Measurements from ENCODE around the gene LRRC4C. TPM values are rescaled to one million over a fixed set of nuclear protein-coding genes. Genes with fewer than 3 reads are reported as not detected.
A peak's percentile ranks its signal among the peaks of the same experiment; 100 is the strongest.

LRRC4C gene
- total and polyA plus RNA-seq, 11 donors, result 0.08 to 1.2 (median 0.48) TPM; not detected in 1

- H3K27ac ChIP-seq, result no peak overlapping the region
- ATAC-seq, result peak; percentile 64 to 79 (median 71)
- H3K9me3 ChIP-seq, result no peaks in the 10 kb centered on the region
- H3K36me3 ChIP-seq, result no peaks in the 10 kb centered on the region
- H3K4me3 ChIP-seq, result no peak overlapping the region
- TF ChIP-seq CTCF (IDR thresholded peaks at IDR 0.05) (peak in 7 of 12 donors; percentile 8 to 40 (median 28)), POLR2A (IDR thresholded peaks at IDR 0.05) (no peak)
- H3K4me1 ChIP-seq, result no peaks in the 10 kb centered on the region
- no peaks in the 10 kb centered on the region for H3K27me3 ChIP-seq
- peak in 4 of 5 donors; percentile 7 to 43 (median 24) for DNase-seq
- intact Hi-C loops (cut with DNase I), result loop anchor here in 7 of 10 donors (5.0 to 10.0 kb wide), 5 partner anchors 59 to 191 kb away; no protein-coding TSS in a partner anchor
- WGBS, 4 donors, result 79 to 87% (median 83%) methylated on average over 10 of the region's 10 CpGs
Observed at GRCh38 chr11:41245704-41246398, 213.6 kb downstream of the LRRC4C start.

GRCh38 chr11:41245184-41245583, 214.3 kb downstream of the LRRC4C start:
- Histone ChIP-seq H3K4me1 (no peaks in the 10 kb centered on the region), H3K36me3 (no peaks in the 10 kb centered on the region), H3K27me3 (no peaks in the 10 kb centered on the region), H3K4me3 (no peak overlapping the region), H3K9me3 (no peaks in the 10 kb centered on the region), H3K27ac (no peak overlapping the region)
- peak in 4 of 5 donors; percentile 11 to 34 (median 24) for DNase-seq
- TF ChIP-seq CTCF (IDR thresholded peaks at IDR 0.05), result no peak
- 67 to 82% (median 74%) methylated on average over 6 to 10 of the region's 10 CpGs for WGBS, 4 donors
- ATAC-seq, result peak in 3 of 4 donors; percentile 53 to 64 (median 55)
- intact Hi-C loops (cut with DNase I), result loop anchor here in 7 of 10 donors (5.0 to 10.0 kb wide), 5 partner anchors 60 to 192 kb away; no protein-coding TSS in a partner anchor

GRCh38 chr11:41237382-41237781, 222.1 kb downstream of the LRRC4C start:
- no peak for ATAC-seq

More at GRCh38 chr11:41237382-41237781, 222.1 kb downstream of the LRRC4C start:
- no peaks in the 10 kb centered on the region for H3K36me3 ChIP-seq
- 54 to 57% (median 55%) methylated on average over 6 of the region's 6 CpGs for WGBS, 4 donors
- intact Hi-C loops (cut with DNase I), result no loop called here
- H3K4me3 ChIP-seq, result no peak overlapping the region
- no peaks in the 10 kb centered on the region for H3K27me3 ChIP-seq
- H3K4me1 ChIP-seq, result no peaks in the 10 kb centered on the region
- no peak for TF ChIP-seq POLR2A (IDR thresholded peaks at IDR 0.05)
- TF ChIP-seq CTCF (IDR thresholded peaks at IDR 0.05), result no peak
- DNase-seq, result no peak
- H3K27ac ChIP-seq, result no peak overlapping the region
- H3K9me3 ChIP-seq, result no peaks in the 10 kb centered on the region

All from heart left ventricle (tissue), 16 donors.